Astrocyte (in vitro differentiated cells and primary cell): ENCODE measurements around the gene PPM1L.

Source experiments
- CTCF ChIP-seq: IDR thresholded peaks from 2 replicates; pipeline ENCODE4 v1.5.1; 2011; ENCODE audit warnings: low read depth, mild to moderate bottlenecking, inconsistent platforms, low read length, moderate library complexity; ENCODE audit not compliant: insufficient read depth
- EZH2 ChIP-seq: IDR thresholded peaks from 2 replicates; pipeline ENCODE4 v1.6.1; 2012; ENCODE audit warnings: mild to moderate bottlenecking, low read length, inconsistent platforms; ENCODE audit not compliant: insufficient read depth

- TF ChIP-seq CTCF = no peak
- no peak for TF ChIP-seq EZH2
Measured at GRCh38 chr3:160948273-160948672, 192.2 kb downstream of the PPM1L start.
